GM12878 (cell line): ENCODE data around the gene SFT2D3. TPM values are rescaled to one million over a fixed set of nuclear protein-coding genes. Genes with fewer than 3 reads are reported as not detected.

ENCODE experiments used
- CREB1 ChIP-seq: IDR thresholded peaks from 2 replicates; pipeline ENCODE4 v1.6.1; 2012; ENCODE audit warnings: low read depth, mild to moderate bottlenecking, inconsistent platforms
- CREM ChIP-seq: IDR thresholded peaks from 2 replicates; pipeline ENCODE4 v1.6.1; 2014; ENCODE audit warnings: antibody characterized with exemption, low read depth
- EP300 ChIP-seq, 2 experiments: fragments of 150-350 bp in 1 of 2; IDR thresholded peaks; 2 replicates each; pipeline ENCODE4 v1.6.1; 2011 to 2012; ENCODE audit warnings: low read depth in 2 of 2, low read length in 2 of 2, borderline replicate concordance in 1 of 2, improper control_type of control experiment in 1 of 2, inconsistent platforms in 1 of 2; ENCODE audit not compliant: control insufficient read depth in 1 of 2
- HDGF ChIP-seq: fragments of 450-650 bp; IDR thresholded peaks from 2 replicates; pipeline ENCODE4 v1.6.1; 2016; ENCODE audit warnings: antibody characterized with exemption
- RELB ChIP-seq: fragments of 450-650 bp; IDR thresholded peaks from 2 replicates; pipeline ENCODE4 v1.6.1; 2017; ENCODE audit warnings: low read depth, mild to moderate bottlenecking, moderate library complexity
- SMARCA5 ChIP-seq: fragments of 450-650 bp; IDR thresholded peaks from 2 replicates; pipeline ENCODE4 v1.6.1; 2017; ENCODE audit warnings: mild to moderate bottlenecking
- polyA plus RNA-seq, 11 experiments: library from polyadenylated mRNA; depleted of rRNA in 4 of 11; unstranded in 6 of 11; stranded (reverse) in 5 of 11; fragments of >200 nt; fragmentation: Nextera tagmentation in 4 of 11; fragmentation: Illumina TruSeq in 1 of 11; extraction: Ambion mirVana in 4 of 11; extraction: Trizol in 1 of 11; gene quantifications; 1 replicate in 1 of 11; 2 replicates in 10 of 11; pipeline versions ENCODE4 v1.2.1 to v1.2.3, GENCODE V29; 2011 to 2016; ENCODE audit warnings: inconsistent platforms in 2 of 11, missing spikeins in 2 of 11, low read depth in 1 of 11
- total RNA-seq, 4 experiments: library from RNA; depleted of rRNA in 3 of 4; stranded (reverse); fragments of >200 nt in 3 of 4; fragmentation: Illumina TruSeq in 1 of 4; extraction: Trizol in 1 of 4; gene quantifications; 2 replicates each; pipeline versions ENCODE4 v1.2.1 to v1.2.3, GENCODE V29; 2013 to 2021
- TF ChIP-seq, protein P1 (sequence below): fragments of 450-650 bp; IDR thresholded peaks from 2 replicates; pipeline ENCODE4 v1.6.1; 2017; ENCODE audit warnings: mild to moderate bottlenecking, moderate library complexity
- TF ChIP-seq, protein P2 (sequence below): fragments of 450-650 bp; IDR thresholded peaks from 2 replicates; pipeline ENCODE4 v1.6.1; 2016; ENCODE audit warnings: mild to moderate bottlenecking

The SFT2D3 gene
- total and polyA plus RNA-seq, 10 of the 15 experiments (the other 5 are each of a cell fraction or from before 2014, with no cell fraction given): 4.2 to 8.4 (median 6.6) TPM; not detected in 4

- TF ChIP-seq RELB: peak; percentile 74; the same call in 1 of the 2 replicates
- TF ChIP-seq EP300 (IDR thresholded peaks at IDR 0.05; ENCODE audit: borderline replicate concordance in 1 of 2, control insufficient read depth in 1 of 2, low read depth in 2 of 2, low read length in 2 of 2): peak in 1 of 2 experiments; percentile 64; a peak in 1 of 4 replicates
- 0 out of 2 replicates have a peak, but pooled peaks have one; percentile 41 for TF ChIP-seq HDGF
- TF ChIP-seq SMARCA5: peak; percentile 70
- 0 out of 2 replicates have a peak, but pooled peaks have one; percentile 33 for TF ChIP-seq CREM
- peak; percentile 47; the same call in 1 of the 2 replicates for TF ChIP-seq CREB1
- TF ChIP-seq, protein P1, sequence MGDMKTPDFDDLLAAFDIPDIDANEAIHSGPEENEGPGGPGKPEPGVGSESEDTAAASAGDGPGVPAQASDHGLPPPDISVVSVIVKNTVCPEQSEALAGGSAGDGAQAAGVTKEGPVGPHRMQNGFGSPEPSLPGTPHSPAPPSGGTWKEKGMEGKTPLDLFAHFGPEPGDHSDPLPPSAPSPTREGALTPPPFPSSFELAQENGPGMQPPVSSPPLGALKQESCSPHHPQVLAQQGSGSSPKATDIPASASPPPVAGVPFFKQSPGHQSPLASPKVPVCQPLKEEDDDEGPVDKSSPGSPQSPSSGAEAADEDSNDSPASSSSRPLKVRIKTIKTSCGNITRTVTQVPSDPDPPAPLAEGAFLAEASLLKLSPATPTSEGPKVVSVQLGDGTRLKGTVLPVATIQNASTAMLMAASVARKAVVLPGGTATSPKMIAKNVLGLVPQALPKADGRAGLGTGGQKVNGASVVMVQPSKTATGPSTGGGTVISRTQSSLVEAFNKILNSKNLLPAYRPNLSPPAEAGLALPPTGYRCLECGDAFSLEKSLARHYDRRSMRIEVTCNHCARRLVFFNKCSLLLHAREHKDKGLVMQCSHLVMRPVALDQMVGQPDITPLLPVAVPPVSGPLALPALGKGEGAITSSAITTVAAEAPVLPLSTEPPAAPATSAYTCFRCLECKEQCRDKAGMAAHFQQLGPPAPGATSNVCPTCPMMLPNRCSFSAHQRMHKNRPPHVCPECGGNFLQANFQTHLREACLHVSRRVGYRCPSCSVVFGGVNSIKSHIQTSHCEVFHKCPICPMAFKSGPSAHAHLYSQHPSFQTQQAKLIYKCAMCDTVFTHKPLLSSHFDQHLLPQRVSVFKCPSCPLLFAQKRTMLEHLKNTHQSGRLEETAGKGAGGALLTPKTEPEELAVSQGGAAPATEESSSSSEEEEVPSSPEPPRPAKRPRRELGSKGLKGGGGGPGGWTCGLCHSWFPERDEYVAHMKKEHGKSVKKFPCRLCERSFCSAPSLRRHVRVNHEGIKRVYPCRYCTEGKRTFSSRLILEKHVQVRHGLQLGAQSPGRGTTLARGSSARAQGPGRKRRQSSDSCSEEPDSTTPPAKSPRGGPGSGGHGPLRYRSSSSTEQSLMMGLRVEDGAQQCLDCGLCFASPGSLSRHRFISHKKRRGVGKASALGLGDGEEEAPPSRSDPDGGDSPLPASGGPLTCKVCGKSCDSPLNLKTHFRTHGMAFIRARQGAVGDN: peak; percentile 77; the same call in 1 of the 2 replicates
- TF ChIP-seq, protein P2, sequence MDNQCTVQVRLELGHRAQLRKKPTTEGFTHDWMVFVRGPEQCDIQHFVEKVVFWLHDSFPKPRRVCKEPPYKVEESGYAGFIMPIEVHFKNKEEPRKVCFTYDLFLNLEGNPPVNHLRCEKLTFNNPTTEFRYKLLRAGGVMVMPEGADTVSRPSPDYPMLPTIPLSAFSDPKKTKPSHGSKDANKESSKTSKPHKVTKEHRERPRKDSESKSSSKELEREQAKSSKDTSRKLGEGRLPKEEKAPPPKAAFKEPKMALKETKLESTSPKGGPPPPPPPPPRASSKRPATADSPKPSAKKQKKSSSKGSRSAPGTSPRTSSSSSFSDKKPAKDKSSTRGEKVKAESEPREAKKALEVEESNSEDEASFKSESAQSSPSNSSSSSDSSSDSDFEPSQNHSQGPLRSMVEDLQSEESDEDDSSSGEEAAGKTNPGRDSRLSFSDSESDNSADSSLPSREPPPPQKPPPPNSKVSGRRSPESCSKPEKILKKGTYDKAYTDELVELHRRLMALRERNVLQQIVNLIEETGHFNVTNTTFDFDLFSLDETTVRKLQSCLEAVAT: peak; percentile 69
- TF ChIP-seq, all 136 proteins: peak for 18; not testable (repeated sequence) for 118
Observed at GRCh38 chr2:127749537-127749936, 48.2 kb downstream of the SFT2D3 start (continued).
